Transverse colon (tissue), 4 donors: Measurements from ENCODE around the gene ALKBH2. TPM values are rescaled to one million over a fixed set of nuclear protein-coding genes. Genes with fewer than 3 reads are reported as not detected.

ENCODE experiments used
- DNase-seq: peaks from one replicate; pipeline ENCODE4 v3.0.0-alpha.2; 2019
- H3K27ac ChIP-seq, 4 donors: fragments of 200-600 bp; sonication (generic); 2 replicates each; pipeline ENCODE4 v1.5.1; 2016 to 2018; ENCODE audit warnings: inconsistent platforms in 4 of 4
- H3K27me3 ChIP-seq: fragments of 200-600 bp; sonication (generic); 2 replicates; pipeline ENCODE4 v1.5.1; 2017; ENCODE audit warnings: inconsistent platforms
- H3K36me3 ChIP-seq, 4 donors: fragments of 200-600 bp; sonication (generic); 2 replicates each; pipeline ENCODE4 v1.5.1; 2017 to 2019; ENCODE audit warnings: inconsistent platforms in 4 of 4
- H3K4me1 ChIP-seq, 4 donors: fragments of 200-600 bp; sonication (generic); 2 replicates each; pipeline ENCODE4 v1.5.1; 2017 to 2020; ENCODE audit warnings: inconsistent platforms in 4 of 4
- H3K4me3 ChIP-seq, 4 donors: fragments of 200-600 bp; sonication (generic); 1 replicate in 1 of 4; 2 replicates in 3 of 4; pipeline versions ENCODE4 v1.5.1 to v1.6.1; 2017 to 2019; ENCODE audit warnings: inconsistent platforms in 4 of 4
- H3K9me3 ChIP-seq, 2 donors: fragments of 200-600 bp; sonication (generic); 2 replicates each; pipeline ENCODE4 v1.5.1; 2017 to 2019; ENCODE audit warnings: inconsistent platforms in 2 of 2
- CTCF ChIP-seq, 5 experiments: fragments of 200-600 bp in 3 of 5; fragments of 450-650 bp in 2 of 5; sonication (generic) in 3 of 5; IDR thresholded peaks; 1 replicate in 2 of 5; 2 replicates in 3 of 5; pipeline ENCODE4 v1.5.1; 2016 to 2017; ENCODE audit warnings: antibody characterized with exemption in 5 of 5, inconsistent platforms in 3 of 5, mild to moderate bottlenecking in 2 of 5, moderate library complexity in 1 of 5
- EP300 ChIP-seq: sonication (generic); formaldehyde crosslinking; IDR thresholded peaks from one replicate; pipeline ENCODE4 v1.6.1; 2017; ENCODE audit warnings: antibody characterized with exemption, low read depth
- POLR2A ChIP-seq: fragments of 450-650 bp; IDR thresholded peaks from one replicate; pipeline ENCODE4 v1.6.1; 2016; ENCODE audit warnings: antibody characterized with exemption, mild to moderate bottlenecking, moderate library complexity
- POLR2AphosphoS5 ChIP-seq, 3 donors: sonication (generic); formaldehyde crosslinking; IDR thresholded peaks; one replicate each; pipeline ENCODE4 v1.6.1; 2016; ENCODE audit warnings: antibody characterized with exemption in 3 of 3
- WGBS, 2 donors: methylation state at CpG; one replicate each; pipeline ENCODE4 v1.1.5; 2018; ENCODE audit warnings: low coverage in 1 of 2; 5-methylcytosine and 5-hydroxymethylcytosine counted together
- in situ Hi-C, 4 donors: fragments of 200-750 bp; cut with MboI; loops; one replicate each; pipeline versions ENCODE4 v1.15.0 to v1.15.1; 2017; ENCODE audit warnings: low sequenced_read_pairs in 3 of 4, low pct_ligation_motif_present in 1 of 4, low pct_unique_long_range_greater_than_20kb in 1 of 4
- intact Hi-C: fragments of 100-400 bp; cut with DNase I; formaldehyde crosslinking; loops from one replicate; pipeline ENCODE4 v1.15.1; 2023; ENCODE audit warnings: low total_unique reads
- total RNA-seq, 4 donors: library from RNA; depleted of rRNA; stranded (reverse); fragments of >200 nt; gene quantifications; one replicate each; pipeline ENCODE4 v1.1.0, GENCODE V29; 2016

ALKBH2 gene
- total RNA-seq, 4 donors from 2014 or later = 3.4 to 11.1 (median 7.1) TPM; not detected in 1

- TF ChIP-seq POLR2A = no peak
- no peak for TF ChIP-seq CTCF (IDR thresholded peaks at IDR 0.05)
- no peak for TF ChIP-seq EP300
- TF ChIP-seq POLR2AphosphoS5 (IDR thresholded peaks at IDR 0.05) = no peak
- in situ Hi-C loops (loop anchor here in 1 of 4 donors (25.0 kb wide), 1 partner anchor 274 kb away; no protein-coding TSS in a partner anchor), intact Hi-C loops (no loop called here)
- Histone ChIP-seq H3K27ac (peak overlapping the region; percentile 93 to 98 (median 95)), H3K4me3 (no peak overlapping the region), H3K9me3 (no peaks in the 10 kb centered on the region), H3K36me3 (no peaks in the 10 kb centered on the region), H3K27me3 (no peaks in the 10 kb centered on the region), H3K4me1 (peaks cover 25 to 67% (median 58%) of the 10 kb centered on the region in 4 donors)
- DNase-seq = no peak
- 74 to 88% methylated on average over 5 of the region's 5 CpGs for WGBS, 2 donors
These were observed 20.5 kb upstream of the ALKBH2 start for GRCh38 chr12:109113661-109114321.

GRCh38 chr12:109112720-109113465 lies 19.6 kb upstream of the ALKBH2 start:
- Histone ChIP-seq H3K27ac (peak overlapping the region; percentile 93 to 98 (median 95)), H3K36me3 (peaks cover 0 to 7% (median under 1%) of the 10 kb centered on the region in 4 donors), H3K27me3 (no peaks in the 10 kb centered on the region), H3K9me3 (no peaks in the 10 kb centered on the region), H3K4me3 (no peak overlapping the region), H3K4me1 (peaks cover 25 to 66% (median 58%) of the 10 kb centered on the region in 4 donors)
- in situ Hi-C loops (loop anchor here in 1 of 4 donors (25.0 kb wide), 1 partner anchor 274 kb away; no protein-coding TSS in a partner anchor), intact Hi-C loops (no loop called here)
- 63 to 82% methylated on average over 4 to 11 of the region's 11 CpGs for WGBS, 2 donors
- TF ChIP-seq POLR2AphosphoS5 (IDR thresholded peaks at IDR 0.05) (peak in 1 of 3 donors; percentile 27), POLR2A (no peak)
- DNase-seq = peak; percentile 18

- peak; percentile 93 for DNase-seq
- no peaks in the 10 kb centered on the region for H3K27me3 ChIP-seq
- WGBS, 2 donors = 11% methylated on average over 28 of the region's 28 CpGs; no CpG with 5 or more reads in 1 of the 2 donors
These were observed 17.8 kb upstream of the ALKBH2 start for GRCh38 chr12:109110988-109111495.

More at GRCh38 chr12:109110988-109111495, 17.8 kb upstream of the ALKBH2 start:
- intact Hi-C loops (no loop called here), in situ Hi-C loops (loop anchor here in 1 of 4 donors (25.0 kb wide), 1 partner anchor 276 kb away; no protein-coding TSS in a partner anchor)
- Histone ChIP-seq H3K9me3 (no peaks in the 10 kb centered on the region), H3K27ac (peak overlapping the region; percentile 93 to 98 (median 95)), H3K36me3 (peaks cover 0 to 11% (median 5%) of the 10 kb centered on the region in 4 donors), H3K4me1 (peaks cover 11 to 49% (median 48%) of the 10 kb centered on the region in 4 donors), H3K4me3 (peak overlapping the region; percentile 46 to 64 (median 56))
- TF ChIP-seq POLR2A (peak; percentile 93), CTCF (IDR thresholded peaks at IDR 0.05) (no peak), EP300 (peak; percentile 94), POLR2AphosphoS5 (IDR thresholded peaks at IDR 0.05) (peak; percentile 87 to 96 (median 96))
